AG09309 (cell line): ENCODE results near the gene CCL13.

Source experiments
- DNase-seq: peaks from one replicate; pipeline ENCODE4 v3.0.0-alpha.2; 2010; ENCODE audit warnings: low read depth
- H3K4me3 ChIP-seq: 2 replicates; pipeline ENCODE4 v1.5.1; 2011; ENCODE audit warnings: mild to moderate bottlenecking, low read depth, low read length, moderate library complexity; ENCODE audit not compliant: control insufficient read depth
- CTCF ChIP-seq: IDR thresholded peaks from 2 replicates; pipeline ENCODE4 v1.5.1; 2011; ENCODE audit warnings: mild to moderate bottlenecking, low read depth, low read length, inconsistent platforms; ENCODE audit not compliant: insufficient read depth, control insufficient read depth; ENCODE audit errors: missing control alignments

The CCL13 gene

GRCh38 chr17:34360601-34361270 is 4.5 kb downstream of the CCL13 start:
- TF ChIP-seq CTCF: no peak
- no peak for DNase-seq
- H3K4me3 ChIP-seq: no peak overlapping the region

- DNase-seq: peak; percentile 68
- H3K4me3 ChIP-seq: no peak overlapping the region
- TF ChIP-seq CTCF: peak; percentile 100
Observed at GRCh38 chr17:34361478-34362061, 5.3 kb downstream of the CCL13 start.

GRCh38 chr17:34363183-34363661 is 6.9 kb downstream of the CCL13 start, which contains the start of gene CCL1:
TSS of gene CCL1 (minus strand) at chr17:34363233. CDS start at chr17:34363161, 72 bp downstream.
- no peak within 1 kb of the TSS for H3K4me3 ChIP-seq
- no peak for TF ChIP-seq CTCF
- DNase-seq: no peak

- no peak for DNase-seq
- no peak overlapping the region for H3K4me3 ChIP-seq
- no peak for TF ChIP-seq CTCF
Observed at GRCh38 chr17:34364751-34365150, 8.5 kb downstream of the CCL13 start.

GRCh38 chr17:34365340-34365739 is 9.1 kb downstream of the CCL13 start:
- H3K4me3 ChIP-seq: no peak overlapping the region
- no peak for DNase-seq
- no peak for TF ChIP-seq CTCF

GRCh38 chr17:34366010-34366409 is 9.7 kb downstream of the CCL13 start:
- no peak overlapping the region for H3K4me3 ChIP-seq
- DNase-seq: no peak
- TF ChIP-seq CTCF: no peak
